ENCODE measurements around the gene GPR139.

The GPR139 gene

GRCh38 chr16:20084624-20085226 is 11.0 kb upstream of the GPR139 start:
- no peaks in the 10 kb centered on the region for H3K27me3 ChIP-seq (ENCODE audit: control insufficient read depth, insufficient read depth, low read length)

DNA sequence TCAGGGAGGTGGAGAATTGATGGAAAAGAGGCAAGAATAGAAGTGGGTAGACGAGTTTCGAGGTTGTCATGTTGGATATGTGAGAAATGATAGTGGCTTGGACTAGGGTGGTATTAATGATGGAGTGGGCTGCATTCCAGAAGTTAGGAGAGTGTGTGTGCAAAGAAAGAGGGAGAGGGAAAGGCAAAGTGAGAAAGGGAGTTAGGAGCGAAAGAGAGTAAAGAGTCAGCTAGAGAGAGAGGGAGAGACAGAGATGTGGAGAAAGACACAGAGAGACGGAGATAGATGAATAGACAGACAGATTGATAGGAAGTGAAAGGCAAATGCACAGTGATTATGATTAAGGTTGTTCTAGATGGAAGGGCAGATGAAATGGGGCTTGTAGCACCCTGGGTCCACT is 5.4 kb upstream of the GPR139 start:
- H3K27me3 ChIP-seq (ENCODE audit: control insufficient read depth, insufficient read depth, low read length) = no peaks in the 10 kb centered on the region

More at GRCh38 chr16:20084624-20085226, 11.0 kb upstream of the GPR139 start:
- Histone ChIP-seq H3K4me1 (ENCODE audit: control insufficient read depth, insufficient read depth, low read length) (no peaks in the 10 kb centered on the region), H3K4me3 (ENCODE audit: low read length) (no peak overlapping the region), H3K9ac (ENCODE audit: low read depth, low read length) (no peak overlapping the region), H3K4me2 (ENCODE audit: low read length) (no peak overlapping the region), H3K9me3 (replicated peaks; ENCODE audit: low read length) (no peaks in the 10 kb centered on the region), H3K36me3 (ENCODE audit: insufficient read depth, low read length) (no peaks in the 10 kb centered on the region)

GRCh38 chr16:20075243-20075642 is 1.6 kb upstream of the GPR139 start:
- Histone ChIP-seq H3K4me2 (ENCODE audit: low read length) (no peak overlapping the region), H3K9ac (ENCODE audit: low read depth, low read length) (no peak overlapping the region), H3K4me3 (ENCODE audit: low read length) (no peak overlapping the region), H3K4me1 (ENCODE audit: control insufficient read depth, insufficient read depth, low read length) (no peaks in the 10 kb centered on the region), H3K36me3 (ENCODE audit: insufficient read depth, low read length) (no peaks in the 10 kb centered on the region), H3K9me3 (replicated peaks; ENCODE audit: low read length) (no peaks in the 10 kb centered on the region), H3K27me3 (ENCODE audit: control insufficient read depth, insufficient read depth, low read length) (no peaks in the 10 kb centered on the region)

More for the DNA sequence above, 5.4 kb upstream of the GPR139 start:
- H3K4me1 ChIP-seq (ENCODE audit: control insufficient read depth, insufficient read depth, low read length) = no peaks in the 10 kb centered on the region
- H3K4me2 ChIP-seq (ENCODE audit: low read length) = no peak overlapping the region
- H3K4me3 ChIP-seq (ENCODE audit: low read length) = no peak overlapping the region
- no peaks in the 10 kb centered on the region for H3K36me3 ChIP-seq (ENCODE audit: insufficient read depth, low read length)
- no peaks in the 10 kb centered on the region for H3K9me3 ChIP-seq (replicated peaks; ENCODE audit: low read length)
- no peak overlapping the region for H3K9ac ChIP-seq (ENCODE audit: low read depth, low read length)

DNA sequence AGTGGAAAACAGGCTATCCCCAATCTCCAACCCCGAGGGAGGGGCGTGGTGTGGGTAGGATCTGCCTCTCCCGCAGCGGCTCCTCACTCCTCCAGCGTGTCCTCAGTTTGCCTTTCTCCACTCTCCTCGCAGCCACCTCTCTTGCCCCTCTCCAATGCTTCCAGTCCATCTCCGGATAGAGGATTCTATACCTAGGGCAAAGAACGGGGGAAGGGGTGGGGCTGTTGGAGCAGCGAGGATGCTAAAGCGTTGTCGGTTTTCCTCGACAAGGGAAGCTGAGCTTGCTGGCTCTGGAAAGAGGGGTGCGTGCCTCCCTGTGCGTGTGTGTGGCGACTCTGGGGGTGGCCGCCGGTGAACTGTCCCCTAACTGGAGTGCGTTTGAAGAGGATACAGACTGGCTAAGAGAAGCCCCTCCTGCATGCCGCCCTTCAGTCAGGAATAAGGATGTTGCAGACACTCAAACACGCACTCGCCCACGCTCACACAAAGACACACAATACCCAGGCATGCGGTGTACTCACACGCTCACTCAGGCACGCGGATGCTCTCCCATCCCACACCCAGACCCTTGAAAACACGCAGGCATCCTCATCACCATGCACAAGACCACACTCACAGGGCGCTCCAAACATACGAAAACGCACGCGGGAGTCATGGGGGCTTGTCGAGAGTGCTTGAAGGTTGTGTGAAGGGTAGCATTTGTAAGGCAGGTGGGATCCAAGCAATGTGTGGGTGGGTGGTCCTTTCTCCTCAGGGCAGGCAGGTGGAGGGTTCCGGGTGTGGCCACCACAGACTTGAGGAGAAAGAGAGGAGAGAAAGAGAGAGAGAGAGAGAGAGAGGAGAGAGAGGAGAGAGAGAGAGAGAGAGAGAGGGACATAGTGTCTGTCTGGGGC is 655 bp upstream of the GPR139 start:
- Histone ChIP-seq H3K4me3 (ENCODE audit: low read length) (no peak overlapping the region), H3K4me2 (ENCODE audit: low read length) (no peak overlapping the region), H3K36me3 (ENCODE audit: insufficient read depth, low read length) (no peaks in the 10 kb centered on the region), H3K9ac (ENCODE audit: low read depth, low read length) (no peak overlapping the region), H3K4me1 (ENCODE audit: control insufficient read depth, insufficient read depth, low read length) (no peaks in the 10 kb centered on the region), H3K9me3 (replicated peaks; ENCODE audit: low read length) (no peaks in the 10 kb centered on the region), H3K27me3 (ENCODE audit: control insufficient read depth, insufficient read depth, low read length) (no peaks in the 10 kb centered on the region)

- no peaks in the 10 kb centered on the region for H3K4me1 ChIP-seq (ENCODE audit: control insufficient read depth, insufficient read depth, low read length)
- H3K9me3 ChIP-seq (replicated peaks; ENCODE audit: low read length) = no peaks in the 10 kb centered on the region
- H3K9ac ChIP-seq (ENCODE audit: low read depth, low read length) = no peak overlapping the region
- no peaks in the 10 kb centered on the region for H3K27me3 ChIP-seq (ENCODE audit: control insufficient read depth, insufficient read depth, low read length)
- H3K4me3 ChIP-seq (ENCODE audit: low read length) = no peak overlapping the region
- H3K4me2 ChIP-seq (ENCODE audit: low read length) = no peak overlapping the region
- H3K36me3 ChIP-seq (ENCODE audit: insufficient read depth, low read length) = no peaks in the 10 kb centered on the region
Measured at GRCh38 chr16:20072874-20073202, 852 bp downstream of the GPR139 start.

DNA sequence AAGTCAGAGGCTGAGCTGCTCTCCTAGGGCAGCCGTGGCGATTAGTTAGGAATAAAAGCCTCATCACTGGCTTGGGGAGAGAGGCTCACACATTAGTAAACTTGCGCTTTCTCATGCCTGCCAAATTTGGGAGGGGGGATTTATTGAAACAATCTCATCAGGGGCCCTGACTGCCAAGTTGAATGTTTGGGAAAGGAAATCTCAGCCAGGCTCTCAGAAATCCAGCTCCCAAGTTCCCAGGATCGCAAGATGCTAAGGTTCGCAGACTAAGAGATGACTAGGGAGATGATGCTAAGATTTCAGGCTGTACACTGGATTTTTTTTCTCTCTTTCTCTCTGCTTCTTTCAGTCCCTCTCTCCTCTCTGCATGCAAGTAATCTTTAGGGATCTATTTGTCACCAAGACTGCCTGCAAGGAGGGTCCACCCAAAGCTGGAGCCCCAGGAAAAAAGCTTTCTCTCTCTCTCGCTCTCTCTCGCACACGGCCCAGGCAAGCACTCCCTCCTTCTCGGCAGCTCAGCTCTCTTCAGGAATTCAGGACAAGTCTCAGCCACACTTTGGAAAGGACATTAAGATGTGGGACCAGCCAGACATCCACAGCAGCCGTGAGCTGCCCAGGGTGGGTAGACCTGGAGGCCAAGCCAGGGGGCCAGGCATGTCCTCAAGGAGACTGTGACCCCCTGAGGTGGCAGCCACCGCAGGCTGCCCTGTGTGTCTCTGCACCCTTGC is 1.4 kb downstream of the GPR139 start:
- H3K9ac ChIP-seq (ENCODE audit: low read depth, low read length) = no peak overlapping the region
- no peaks in the 10 kb centered on the region for H3K27me3 ChIP-seq (ENCODE audit: control insufficient read depth, insufficient read depth, low read length)
- H3K4me3 ChIP-seq (ENCODE audit: low read length) = no peak overlapping the region
- H3K4me1 ChIP-seq (ENCODE audit: control insufficient read depth, insufficient read depth, low read length) = no peaks in the 10 kb centered on the region
- no peaks in the 10 kb centered on the region for H3K9me3 ChIP-seq (replicated peaks; ENCODE audit: low read length)
- no peak overlapping the region for H3K4me2 ChIP-seq (ENCODE audit: low read length)
- H3K36me3 ChIP-seq (ENCODE audit: insufficient read depth, low read length) = no peaks in the 10 kb centered on the region

GRCh38 chr16:20064931-20065330 is 8.8 kb downstream of the GPR139 start:
- Histone ChIP-seq H3K9me3 (replicated peaks; ENCODE audit: low read length) (no peaks in the 10 kb centered on the region), H3K9ac (ENCODE audit: low read depth, low read length) (no peak overlapping the region)

DNA sequence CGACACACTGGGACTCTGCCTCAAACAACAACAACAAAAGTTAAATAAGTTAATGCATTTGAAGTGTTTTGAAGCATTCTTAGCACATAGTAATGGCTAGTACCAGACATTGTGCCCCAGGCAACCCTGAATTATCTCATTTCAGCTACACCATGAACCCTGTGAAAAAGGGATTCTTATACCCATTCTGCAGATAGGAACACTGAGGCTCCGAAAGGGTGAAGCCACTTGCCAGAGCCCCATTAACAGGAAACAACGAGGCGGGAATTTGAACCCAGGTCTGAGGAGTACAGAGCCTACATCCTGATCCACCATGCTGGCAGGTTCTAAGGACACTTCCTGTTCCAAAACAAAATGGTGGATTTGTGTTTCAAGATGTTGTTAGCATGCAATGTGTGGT is 9.2 kb downstream of the GPR139 start:
- Histone ChIP-seq H3K4me1 (ENCODE audit: control insufficient read depth, insufficient read depth, low read length) (no peaks in the 10 kb centered on the region), H3K4me3 (ENCODE audit: low read length) (no peak overlapping the region), H3K27me3 (ENCODE audit: control insufficient read depth, insufficient read depth, low read length) (no peaks in the 10 kb centered on the region), H3K9me3 (replicated peaks; ENCODE audit: low read length) (peaks cover 2% of the 10 kb centered on the region), H3K4me2 (ENCODE audit: low read length) (no peak overlapping the region), H3K36me3 (ENCODE audit: insufficient read depth, low read length) (no peaks in the 10 kb centered on the region), H3K9ac (ENCODE audit: low read depth, low read length) (no peak overlapping the region)

More at GRCh38 chr16:20064931-20065330, 8.8 kb downstream of the GPR139 start:
- Histone ChIP-seq H3K4me3 (ENCODE audit: low read length) (no peak overlapping the region), H3K4me1 (ENCODE audit: control insufficient read depth, insufficient read depth, low read length) (no peaks in the 10 kb centered on the region), H3K27me3 (ENCODE audit: control insufficient read depth, insufficient read depth, low read length) (no peaks in the 10 kb centered on the region), H3K36me3 (ENCODE audit: insufficient read depth, low read length) (no peaks in the 10 kb centered on the region), H3K4me2 (ENCODE audit: low read length) (no peak overlapping the region)

DNA sequence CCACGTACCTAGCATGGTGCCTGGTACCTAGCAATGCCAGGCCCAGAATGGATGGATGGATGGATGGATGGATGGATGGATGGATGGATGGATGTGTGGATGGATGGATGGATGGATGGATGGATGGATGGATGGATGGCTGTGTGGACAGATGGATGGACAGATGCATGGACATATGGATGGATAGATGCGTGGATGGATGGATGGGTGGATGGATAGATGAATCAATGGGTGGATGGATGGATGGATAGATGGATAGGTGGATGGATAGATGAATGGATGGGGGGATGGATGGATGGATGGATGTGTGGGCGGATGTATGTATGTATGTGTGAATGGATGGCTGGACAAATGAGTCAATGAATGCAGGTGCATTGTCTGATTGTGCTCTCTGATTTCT is 12.6 kb downstream of the GPR139 start:
- H3K27me3 ChIP-seq (ENCODE audit: control insufficient read depth, insufficient read depth, low read length) = no peaks in the 10 kb centered on the region
- H3K4me1 ChIP-seq (ENCODE audit: control insufficient read depth, insufficient read depth, low read length) = no peaks in the 10 kb centered on the region
- H3K4me2 ChIP-seq (ENCODE audit: low read length) = no peak overlapping the region
- H3K9me3 ChIP-seq (replicated peaks; ENCODE audit: low read length) = peaks cover 3% of the 10 kb centered on the region
- H3K9ac ChIP-seq (ENCODE audit: low read depth, low read length) = no peak overlapping the region
- H3K4me3 ChIP-seq (ENCODE audit: low read length) = no peak overlapping the region
- H3K36me3 ChIP-seq (ENCODE audit: insufficient read depth, low read length) = no peaks in the 10 kb centered on the region

GRCh38 chr16:20056436-20056835 is 17.3 kb downstream of the GPR139 start:
- no peak overlapping the region for H3K9ac ChIP-seq (ENCODE audit: low read depth, low read length)
- H3K4me2 ChIP-seq (ENCODE audit: low read length) = no peak overlapping the region
- H3K4me1 ChIP-seq (ENCODE audit: control insufficient read depth, insufficient read depth, low read length) = no peaks in the 10 kb centered on the region

DNA sequence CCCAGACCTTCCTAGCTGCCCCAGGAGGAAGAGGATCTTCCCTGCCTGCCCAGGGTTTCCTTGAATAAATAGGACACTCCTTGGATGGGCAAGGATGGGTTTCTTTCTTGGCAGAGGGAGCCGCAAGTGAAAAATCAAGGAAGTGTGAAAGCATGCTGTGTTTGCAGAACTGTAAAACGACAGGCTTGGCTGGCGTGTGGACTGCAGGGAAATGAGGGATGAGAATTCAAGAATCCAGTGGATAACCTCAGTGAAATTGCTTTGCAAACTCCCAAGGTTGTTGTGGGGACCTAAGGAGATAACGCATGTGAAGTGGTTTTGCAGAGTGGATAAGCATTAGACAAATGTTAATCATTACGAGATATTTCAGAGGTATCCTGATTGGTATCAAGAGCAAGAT is 20.4 kb downstream of the GPR139 start:
- H3K9me3 ChIP-seq (replicated peaks; ENCODE audit: low read length) = peaks cover 4% of the 10 kb centered on the region
- H3K9ac ChIP-seq (ENCODE audit: low read depth, low read length) = no peak overlapping the region
- H3K4me2 ChIP-seq (ENCODE audit: low read length) = no peak overlapping the region
- H3K4me1 ChIP-seq (ENCODE audit: control insufficient read depth, insufficient read depth, low read length) = no peaks in the 10 kb centered on the region
- no peaks in the 10 kb centered on the region for H3K36me3 ChIP-seq (ENCODE audit: insufficient read depth, low read length)
- H3K27me3 ChIP-seq (ENCODE audit: control insufficient read depth, insufficient read depth, low read length) = no peaks in the 10 kb centered on the region
- H3K4me3 ChIP-seq (ENCODE audit: low read length) = no peak overlapping the region

More at GRCh38 chr16:20056436-20056835, 17.3 kb downstream of the GPR139 start:
- H3K4me3 ChIP-seq (ENCODE audit: low read length) = no peak overlapping the region
- H3K27me3 ChIP-seq (ENCODE audit: control insufficient read depth, insufficient read depth, low read length) = no peaks in the 10 kb centered on the region
- H3K9me3 ChIP-seq (replicated peaks; ENCODE audit: low read length) = peaks cover 3% of the 10 kb centered on the region
- no peaks in the 10 kb centered on the region for H3K36me3 ChIP-seq (ENCODE audit: insufficient read depth, low read length)

Data from skeletal muscle satellite cell (primary cell).